ENCODE data around the gene ZNF777. TPM values are rescaled to one million over a fixed set of nuclear protein-coding genes. Genes with fewer than 3 reads are reported as not detected.

ZNF777 gene
- total RNA-seq, 1 experiment from 2014 or later: 15.6 TPM

DNA sequence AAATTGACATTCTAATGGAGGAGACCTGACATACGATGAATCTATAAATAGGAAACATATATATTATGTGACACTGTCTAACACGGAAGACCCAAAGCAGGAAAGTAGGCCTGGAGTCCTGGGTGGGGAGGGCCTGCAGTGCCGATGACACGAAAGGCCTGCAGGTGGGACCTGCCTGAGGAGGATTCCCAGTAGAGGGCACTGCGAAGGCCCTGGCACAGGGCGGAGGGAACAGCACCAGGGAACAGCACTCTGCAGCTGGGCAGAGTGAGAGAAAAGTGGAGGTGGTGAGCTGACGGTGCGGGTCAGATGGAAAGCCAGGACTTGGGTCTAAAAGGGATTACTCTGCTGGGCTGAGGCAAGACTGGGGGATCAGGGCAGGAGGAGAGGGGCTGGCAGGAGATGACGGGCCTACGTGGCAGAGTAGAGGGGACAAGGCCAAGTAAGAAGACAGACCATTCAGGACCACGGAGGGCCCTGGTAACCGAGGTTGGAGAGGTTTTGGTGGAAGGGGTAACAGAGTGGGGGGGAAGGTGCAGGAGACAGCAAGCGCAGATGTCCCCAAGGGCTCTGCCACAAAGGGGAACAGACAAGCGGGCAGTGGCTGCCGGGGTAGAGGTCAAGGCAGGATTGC lies 28.6 kb upstream of the ZNF777 start:
- Mint-ChIP-seq H3K27me3 (ENCODE audit: low read depth) (no peaks in the 10 kb centered on the region), H3K27ac (no peak overlapping the region; a peak in 2 of 7 replicates), H3K36me3 (ENCODE audit: insufficient read depth in 1 of 3, low read depth in 3 of 3) (peaks cover 54 to 91% (median 84%) of the 10 kb centered on the region in 3 experiments; a peak in 6 of 7 replicates), H3K4me1 (no peaks in the 10 kb centered on the region), H3K4me3 (no peak overlapping the region), H3K9me3 (no peaks in the 10 kb centered on the region)
- H2BK20ac ChIP-seq (ENCODE audit: low read depth, low read length, poor library complexity, severe bottlenecking): no peak overlapping the region
- no peak overlapping the region for H4K91ac ChIP-seq (ENCODE audit: insufficient read length, low read depth, low read length)
- no peak overlapping the region for H3K56ac ChIP-seq (ENCODE audit: insufficient read length, low read depth, low read length)
- H3K18ac ChIP-seq (ENCODE audit: insufficient read length, low read depth, low read length): no peak overlapping the region
- H4K20me1 ChIP-seq (ENCODE audit: control insufficient read depth, insufficient read depth, insufficient read length): peaks cover 3% of the 10 kb centered on the region
- no peak overlapping the region for H3K9ac ChIP-seq (ENCODE audit: extremely low read depth, insufficient read length, low read length)
- H2AFZ ChIP-seq (ENCODE audit: low read length): no peak overlapping the region
- no peak overlapping the region for H3K23ac ChIP-seq (ENCODE audit: insufficient read length, low read depth, low read length)
- no peak overlapping the region for H2BK12ac ChIP-seq (ENCODE audit: insufficient read length, low read depth, low read length)
- H3K27ac ChIP-seq (ENCODE audit: insufficient read length, low read depth, low read length): no peak overlapping the region
- no peak overlapping the region for H4K8ac ChIP-seq (replicated peaks; ENCODE audit: insufficient read length, low read depth, low read length)
- H2BK5ac ChIP-seq (ENCODE audit: insufficient read length, low read length): no peak overlapping the region
- no peaks in the 10 kb centered on the region for H3K23me2 ChIP-seq (ENCODE audit: insufficient read length, low read depth, low read length, poor library complexity, severe bottlenecking)
- no peak for DNase-seq
- H3K9me3 ChIP-seq (ENCODE audit: control insufficient read depth, low read depth, low read length): no peaks in the 10 kb centered on the region
- no peaks in the 10 kb centered on the region for H3K27me3 ChIP-seq (ENCODE audit: insufficient read depth, low read length)
- no peaks in the 10 kb centered on the region for H3K79me2 ChIP-seq (ENCODE audit: insufficient read depth, low read length)
- WGBS (ENCODE audit: extremely low coverage, insufficient read length, low lambda C conversion rate): no CpG with 5 or more reads among the region's 15 CpGs
- no peak overlapping the region for H3K4ac ChIP-seq (ENCODE audit: low read depth, low read length)
- H4K5ac ChIP-seq (ENCODE audit: insufficient read length, low read depth, low read length): no peak overlapping the region
- TF ChIP-seq, protein P1, sequence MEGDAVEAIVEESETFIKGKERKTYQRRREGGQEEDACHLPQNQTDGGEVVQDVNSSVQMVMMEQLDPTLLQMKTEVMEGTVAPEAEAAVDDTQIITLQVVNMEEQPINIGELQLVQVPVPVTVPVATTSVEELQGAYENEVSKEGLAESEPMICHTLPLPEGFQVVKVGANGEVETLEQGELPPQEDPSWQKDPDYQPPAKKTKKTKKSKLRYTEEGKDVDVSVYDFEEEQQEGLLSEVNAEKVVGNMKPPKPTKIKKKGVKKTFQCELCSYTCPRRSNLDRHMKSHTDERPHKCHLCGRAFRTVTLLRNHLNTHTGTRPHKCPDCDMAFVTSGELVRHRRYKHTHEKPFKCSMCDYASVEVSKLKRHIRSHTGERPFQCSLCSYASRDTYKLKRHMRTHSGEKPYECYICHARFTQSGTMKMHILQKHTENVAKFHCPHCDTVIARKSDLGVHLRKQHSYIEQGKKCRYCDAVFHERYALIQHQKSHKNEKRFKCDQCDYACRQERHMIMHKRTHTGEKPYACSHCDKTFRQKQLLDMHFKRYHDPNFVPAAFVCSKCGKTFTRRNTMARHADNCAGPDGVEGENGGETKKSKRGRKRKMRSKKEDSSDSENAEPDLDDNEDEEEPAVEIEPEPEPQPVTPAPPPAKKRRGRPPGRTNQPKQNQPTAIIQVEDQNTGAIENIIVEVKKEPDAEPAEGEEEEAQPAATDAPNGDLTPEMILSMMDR (conservative IDR thresholded peaks at IDR 0.05): peak; percentile 58; the same call in 2 of the 3 replicates
- no peaks in the 10 kb centered on the region for H3K4me1 ChIP-seq (ENCODE audit: insufficient read depth, low read length)
- no peak overlapping the region for H3K4me2 ChIP-seq (ENCODE audit: insufficient read depth, insufficient read length, low read length)
- no peak overlapping the region for H3T11ph ChIP-seq (ENCODE audit: low read length)
- H2BK120ac ChIP-seq (ENCODE audit: low read depth, low read length, poor library complexity, severe bottlenecking): no peak overlapping the region
- H3K14ac ChIP-seq (ENCODE audit: insufficient read depth, low read length): no peak overlapping the region
- H3K79me1 ChIP-seq (ENCODE audit: insufficient read depth, low read depth, low read length, poor library complexity, severe bottlenecking): no peaks in the 10 kb centered on the region
- H2BK15ac ChIP-seq (ENCODE audit: low read depth, low read length): no peak overlapping the region
- H2AK5ac ChIP-seq (ENCODE audit: insufficient read length, low read length): no peak overlapping the region

Data from H9 (cell line).